Kidney (tissue), 14 donors: ENCODE measurements around the gene UCHL5. TPM values are rescaled to one million over a fixed set of nuclear protein-coding genes. Genes with fewer than 3 reads are reported as not detected.

Experiments used
- DNase-seq, 5 donors: peaks; one replicate each; pipeline ENCODE4 v3.0.0-alpha.2; 2013 to 2020
- FAIRE-seq: peaks from 2 replicates; lab custom pipeline; 2012; peaks lifted over from hg19 to GRCh38; lab: Jason Lieb, UNC
- H3K27ac ChIP-seq, 2 donors: one replicate each; pipeline ENCODE4 v1.7.0; 2013; ENCODE audit warnings: low read depth in 2 of 2, low read length in 2 of 2, inconsistent platforms in 1 of 2
- H3K27me3 ChIP-seq: one replicate; pipeline ENCODE4 v1.7.1; 2013; ENCODE audit warnings: low read length, inconsistent platforms; ENCODE audit not compliant: control insufficient read depth, insufficient read depth
- H3K36me3 ChIP-seq, 3 donors: one replicate each; pipeline versions ENCODE4 v1.7.0 to v1.7.1; 2013; ENCODE audit warnings: low read length in 3 of 3, control low read depth in 1 of 3, inconsistent platforms in 1 of 3; ENCODE audit not compliant: insufficient read depth in 3 of 3, control insufficient read depth in 2 of 3
- H3K4me1 ChIP-seq, 3 donors: one replicate each; pipeline versions ENCODE4 v1.7.0 to v1.7.1; 2013; ENCODE audit warnings: low read length in 3 of 3, inconsistent platforms in 1 of 3, low read depth in 1 of 3; ENCODE audit not compliant: control insufficient read depth in 2 of 3, insufficient read depth in 2 of 3
- H3K4me3 ChIP-seq, 3 donors: one replicate each; pipeline versions ENCODE4 v1.7.0 to v1.8.1; 2013; ENCODE audit warnings: low read length in 3 of 3, control low read depth in 1 of 3, inconsistent platforms in 1 of 3
- H3K9ac ChIP-seq, 3 donors: one replicate each; pipeline versions ENCODE4 v1.7.0 to v1.7.1; 2013; ENCODE audit warnings: low read length in 3 of 3, control low read depth in 1 of 3, inconsistent platforms in 1 of 3
- H3K9me3 ChIP-seq, 3 donors: one replicate each; pipeline versions ENCODE4 v1.7.0 to v1.7.1; 2013; ENCODE audit warnings: low read length in 3 of 3, control low read depth in 1 of 3, inconsistent platforms in 1 of 3; ENCODE audit not compliant: control insufficient read depth in 2 of 3, insufficient read depth in 1 of 3
- CTCF ChIP-seq: IDR thresholded peaks from 3 replicates; pipeline ENCODE4 v1.5.1; 2012; ENCODE audit warnings: mild to moderate bottlenecking, moderate library complexity, borderline replicate concordance; ENCODE audit not compliant: insufficient read depth; ENCODE audit errors: extremely low read depth
- intact Hi-C: fragments of 100-400 bp; cut with DNase I; formaldehyde crosslinking; loops from one replicate; pipeline ENCODE4 v1.11.1; 2022
- polyA plus RNA-seq: library from polyadenylated mRNA; stranded (reverse); fragments of 350-450 nt; fragmentation: Illumina TruSeq; extraction: RNeasy Lipid Tissue Mini Kit (QIAGEN cat#74804); gene quantifications from one replicate; pipeline ENCODE4 v1.2.3, GENCODE V29; 2014; ENCODE audit warnings: low read depth, low replicate concordance; ENCODE audit not compliant: insufficient read depth
- total RNA-seq: library from RNA; stranded (reverse); fragmentation: NEBNext Ultra II Directional; extraction: Animal tissue kit (Norgen Biotek cat#: 25700); gene quantifications from one replicate; pipeline ENCODE4 v1.2.1, GENCODE V29; 2021
- donor health status: control.
- donor health status: control.
- donor health status: control.
- donor health status: control.
- donor health status: control.
- donor health status: DM: yes; HTN: yes; CAD: no.
- donor health status: Normal renal cell carcinoma (clear cell type).

The UCHL5 gene
- total and polyA plus RNA-seq, 2 donors from 2014 or later, result 15.2 to 26.4 TPM

GRCh38 chr1:192979542-192979941 lies 79.6 kb downstream of the UCHL5 start:
- intact Hi-C loops, result no loop called here
- DNase-seq (no peak), FAIRE-seq (no peak)
- no peak for TF ChIP-seq CTCF
- H3K27ac ChIP-seq, result no peak overlapping the region
- no peak overlapping the region for H3K9ac ChIP-seq
- no peaks in the 10 kb centered on the region for H3K27me3 ChIP-seq
- no peaks in the 10 kb centered on the region for H3K36me3 ChIP-seq
- no peaks in the 10 kb centered on the region for H3K4me1 ChIP-seq
- H3K9me3 ChIP-seq, result no peaks in the 10 kb centered on the region
- no peak overlapping the region for H3K4me3 ChIP-seq

- no peak for DNase-seq
- no peaks in the 10 kb centered on the region for H3K27me3 ChIP-seq
- no peak overlapping the region for H3K4me3 ChIP-seq
- no peaks in the 10 kb centered on the region for H3K36me3 ChIP-seq
- intact Hi-C loops, result no loop called here
- H3K9ac ChIP-seq, result no peak overlapping the region
- H3K4me1 ChIP-seq, result no peaks in the 10 kb centered on the region
- H3K9me3 ChIP-seq, result no peaks in the 10 kb centered on the region
- no peak for FAIRE-seq
- H3K27ac ChIP-seq, result no peak overlapping the region
- TF ChIP-seq CTCF, result no peak
Observed at GRCh38 chr1:192978195-192978710, 80.9 kb downstream of the UCHL5 start.

- Histone ChIP-seq H3K9ac (no peak overlapping the region), H3K36me3 (no peaks in the 10 kb centered on the region), H3K4me3 (no peak overlapping the region), H3K27me3 (no peaks in the 10 kb centered on the region), H3K27ac (no peak overlapping the region), H3K4me1 (no peaks in the 10 kb centered on the region), H3K9me3 (no peaks in the 10 kb centered on the region)
- no peak for DNase-seq
- FAIRE-seq, result no peak
- intact Hi-C loops, result no loop called here
- TF ChIP-seq CTCF, result no peak
Observed at GRCh38 chr1:192977089-192977706, 82.0 kb downstream of the UCHL5 start.
